Large intestine (tissue), 3 donors: Measurements from ENCODE around the gene ACO2. TPM values are rescaled to one million over a fixed set of nuclear protein-coding genes. Genes with fewer than 3 reads are reported as not detected.
A peak's percentile ranks its signal among the peaks of the same experiment; 100 is the strongest.
"Not testable (repeated sequence)": the region's sequence is repeated elsewhere in the genome, so short reads cannot be mapped to it uniquely, and the experiment has no call there.

Experiments used
- DNase-seq, 2 donors: peaks; one replicate each; pipeline versions ENCODE4 v3.0.0 to v3.0.0-alpha.2; 2013
- H3K27ac ChIP-seq: one replicate; pipeline ENCODE4 v1.5.1; 2013; ENCODE audit warnings: low read length
- H3K27me3 ChIP-seq: 2 replicates; pipeline ENCODE4 v1.6.1; 2013; ENCODE audit warnings: low read length; ENCODE audit not compliant: control insufficient read depth, insufficient read depth
- H3K36me3 ChIP-seq: 2 replicates; pipeline ENCODE4 v1.6.1; 2013; ENCODE audit warnings: low read length; ENCODE audit not compliant: control insufficient read depth, insufficient read depth
- H3K4me1 ChIP-seq: one replicate; pipeline ENCODE4 v1.6.1; 2013; ENCODE audit warnings: low read length; ENCODE audit not compliant: control insufficient read depth, insufficient read depth
- H3K4me3 ChIP-seq: one replicate; pipeline ENCODE4 v1.5.1; 2013; ENCODE audit warnings: low read length
- H3K9me3 ChIP-seq: one replicate; pipeline ENCODE4 v1.6.1; 2013; ENCODE audit warnings: mild to moderate bottlenecking, low read depth, low read length, moderate library complexity; ENCODE audit not compliant: control insufficient read depth
- WGBS: methylation state at CpG from one replicate; pipeline ENCODE4 v1.1.5; 2013; ENCODE audit warnings: low lambda C conversion rate; ENCODE audit not compliant: insufficient coverage; 5-methylcytosine and 5-hydroxymethylcytosine counted together
- polyA plus RNA-seq: library from polyadenylated mRNA; unstranded; fragments of 120-200 nt; gene quantifications from one replicate; pipeline ENCODE4 v1.2.1, GENCODE V29; 2013

ACO2 gene
- polyA plus RNA-seq, 1 donor = 209 TPM

GRCh38 chr22:41448189-41448808 is 20.6 kb upstream of the ACO2 start:
- WGBS = 0% methylated on average over 2 of the region's 28 CpGs

DNA sequence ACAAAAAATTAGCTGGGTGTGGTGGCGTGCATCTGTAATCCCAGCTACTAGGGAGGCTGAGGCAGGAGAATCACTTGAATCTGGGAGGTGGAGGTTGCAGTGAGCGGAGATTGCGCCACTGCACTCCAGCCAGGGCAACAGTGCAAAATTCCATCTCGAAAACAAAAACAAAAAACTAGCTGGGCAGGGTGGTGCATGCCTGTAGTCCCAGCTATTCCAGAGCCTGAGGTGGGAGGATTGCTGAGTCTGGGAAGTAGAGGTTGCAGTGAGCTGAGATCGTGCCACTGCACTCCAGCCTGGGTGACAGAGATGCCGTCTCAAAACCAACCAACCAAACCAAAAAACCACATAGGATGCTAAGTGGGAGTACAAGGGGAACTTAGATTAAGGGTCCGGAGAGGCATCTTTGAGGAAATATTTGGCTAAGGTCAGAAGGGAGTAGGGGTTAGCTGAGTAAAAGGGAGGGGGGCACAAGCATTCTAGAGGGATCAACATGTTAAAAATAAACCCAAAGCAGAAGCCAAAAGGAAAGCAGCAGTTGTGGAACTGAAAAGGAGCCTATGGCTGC is 10.7 kb upstream of the ACO2 start:
- H3K4me3 ChIP-seq = no peak overlapping the region
- H3K27me3 ChIP-seq = no peaks in the 10 kb centered on the region
- no peak overlapping the region for H3K27ac ChIP-seq
- no CpG with 5 or more reads among the region's 7 CpGs for WGBS
- H3K36me3 ChIP-seq = peaks cover 47% of the 10 kb centered on the region
- H3K9me3 ChIP-seq = no peaks in the 10 kb centered on the region
- H3K4me1 ChIP-seq = no peaks in the 10 kb centered on the region
- no peak for DNase-seq

More at GRCh38 chr22:41448189-41448808, 20.6 kb upstream of the ACO2 start:
- Histone ChIP-seq H3K4me1 (peaks cover 5% of the 10 kb centered on the region), H3K27me3 (no peaks in the 10 kb centered on the region), H3K9me3 (no peaks in the 10 kb centered on the region), H3K4me3 (peak overlapping the region; percentile 75), H3K27ac (peak overlapping the region; percentile 97), H3K36me3 (peaks cover under 1% of the 10 kb centered on the region)
- DNase-seq = peak; percentile 99 to 100

- no peaks in the 10 kb centered on the region for H3K27me3 ChIP-seq
- H3K4me1 ChIP-seq = no peaks in the 10 kb centered on the region
- no peak overlapping the region for H3K4me3 ChIP-seq
- peaks cover 55% of the 10 kb centered on the region for H3K36me3 ChIP-seq
- no peak for DNase-seq
- WGBS = no CpG with 5 or more reads among the region's 1 CpG
- no peak overlapping the region for H3K27ac ChIP-seq
- H3K9me3 ChIP-seq = no peaks in the 10 kb centered on the region
Observed at GRCh38 chr22:41459431-41459830, 9.5 kb upstream of the ACO2 start.

DNA sequence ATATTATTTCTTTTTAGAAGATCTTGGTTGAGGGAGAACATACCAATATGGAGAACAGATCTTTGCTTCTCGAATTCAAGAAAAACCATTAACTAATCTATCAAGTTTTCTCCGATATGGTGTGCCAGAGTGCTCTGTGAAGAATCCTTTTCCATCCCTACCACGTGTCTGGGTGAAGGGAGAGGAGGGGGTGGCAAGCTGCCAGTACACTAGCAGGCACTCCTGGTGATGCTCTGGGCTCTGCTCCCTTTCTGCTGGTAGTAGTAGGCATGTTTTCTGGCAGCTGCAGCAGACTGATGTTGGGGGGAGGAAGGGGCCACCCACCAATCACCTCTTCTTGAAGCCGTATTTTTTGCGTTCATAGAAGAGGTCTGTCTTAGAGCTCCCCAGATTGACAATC is 8.8 kb upstream of the ACO2 start:
- H3K9me3 ChIP-seq, H3K4me1 ChIP-seq, H3K4me3 ChIP-seq, H3K27ac ChIP-seq, H3K27me3 ChIP-seq, DNase-seq: not testable (repeated sequence)
- H3K36me3 ChIP-seq = peaks cover 61% of the 10 kb centered on the region
- 93% methylated on average over 3 of the region's 5 CpGs for WGBS

DNA sequence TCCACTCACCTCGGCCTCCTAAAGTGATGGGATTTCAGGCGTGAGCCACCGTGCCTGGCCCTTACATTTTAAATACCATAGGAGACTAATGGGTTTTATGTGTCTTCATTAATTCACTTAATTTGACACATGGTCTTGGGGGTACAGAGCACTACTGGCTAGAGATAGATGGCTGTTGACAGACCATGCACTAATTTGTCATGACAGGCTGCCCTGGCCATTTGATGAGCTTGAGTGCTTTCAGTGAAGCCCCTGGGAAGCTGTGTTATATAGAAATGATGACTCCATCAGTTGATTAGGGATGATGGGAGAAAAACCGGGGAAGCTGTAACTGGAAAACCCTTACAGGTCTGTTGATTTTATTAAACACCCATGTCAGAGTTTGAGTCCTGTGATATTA is 7.0 kb upstream of the ACO2 start:
- peak overlapping the region; percentile 68 for H3K27ac ChIP-seq
- WGBS = 100% methylated on average over 1 of the region's 4 CpGs
- no peak overlapping the region for H3K4me3 ChIP-seq
- no peaks in the 10 kb centered on the region for H3K27me3 ChIP-seq
- peaks cover 74% of the 10 kb centered on the region for H3K36me3 ChIP-seq
- no peak for DNase-seq
- H3K4me1 ChIP-seq = no peaks in the 10 kb centered on the region
- no peaks in the 10 kb centered on the region for H3K9me3 ChIP-seq

- Histone ChIP-seq H3K27me3 (no peaks in the 10 kb centered on the region), H3K27ac (peak overlapping the region; percentile 96), H3K9me3 (peaks cover 2% of the 10 kb centered on the region), H3K36me3 (peaks cover 39% of the 10 kb centered on the region), H3K4me1 (peaks cover 34% of the 10 kb centered on the region), H3K4me3 (peak overlapping the region; percentile 94)
- WGBS = 17% methylated on average over 1 of the region's 30 CpGs
- DNase-seq = peak in 1 of 2 donors; percentile 81
Observed at GRCh38 chr22:41469218-41469851, 418 bp downstream of the ACO2 start.

DNA sequence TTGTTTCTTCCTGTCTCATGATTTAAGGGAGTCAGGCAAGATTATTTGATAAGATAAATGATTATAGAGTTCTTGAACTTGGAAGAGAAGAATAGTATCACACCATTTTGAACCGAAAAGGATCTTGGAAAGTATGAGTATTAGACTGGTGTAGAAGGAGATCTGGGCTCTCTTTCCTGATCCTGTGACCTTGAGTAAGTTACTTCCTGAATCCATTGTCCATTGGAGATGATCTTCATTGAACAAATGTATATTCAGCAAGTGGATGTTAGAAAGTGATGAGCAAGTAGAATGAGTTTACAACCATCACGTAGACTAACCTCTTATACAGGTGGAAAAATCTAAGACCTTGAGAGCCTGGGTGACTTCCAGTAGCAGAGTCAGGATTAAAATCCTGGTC is 2.0 kb downstream of the ACO2 start:
- DNase-seq = peak in 1 of 2 donors; percentile 51
- Histone ChIP-seq H3K27me3 (no peaks in the 10 kb centered on the region), H3K4me1 (peaks cover 39% of the 10 kb centered on the region), H3K4me3 (no peak overlapping the region), H3K36me3 (peaks cover 28% of the 10 kb centered on the region), H3K27ac (peak overlapping the region; percentile 96), H3K9me3 (peaks cover 2% of the 10 kb centered on the region)
- WGBS = 100% methylated on average over 2 of the region's 2 CpGs

GRCh38 chr22:41471568-41471967 is 2.7 kb downstream of the ACO2 start:
- no CpG with 5 or more reads among the region's 2 CpGs for WGBS
- peak overlapping the region; percentile 96 for H3K27ac ChIP-seq
- no peak overlapping the region for H3K4me3 ChIP-seq
- peaks cover 42% of the 10 kb centered on the region for H3K4me1 ChIP-seq
- DNase-seq = peak; percentile 81 to 92
- no peaks in the 10 kb centered on the region for H3K27me3 ChIP-seq
- peaks cover 2% of the 10 kb centered on the region for H3K9me3 ChIP-seq
- H3K36me3 ChIP-seq = peaks cover 22% of the 10 kb centered on the region

DNA sequence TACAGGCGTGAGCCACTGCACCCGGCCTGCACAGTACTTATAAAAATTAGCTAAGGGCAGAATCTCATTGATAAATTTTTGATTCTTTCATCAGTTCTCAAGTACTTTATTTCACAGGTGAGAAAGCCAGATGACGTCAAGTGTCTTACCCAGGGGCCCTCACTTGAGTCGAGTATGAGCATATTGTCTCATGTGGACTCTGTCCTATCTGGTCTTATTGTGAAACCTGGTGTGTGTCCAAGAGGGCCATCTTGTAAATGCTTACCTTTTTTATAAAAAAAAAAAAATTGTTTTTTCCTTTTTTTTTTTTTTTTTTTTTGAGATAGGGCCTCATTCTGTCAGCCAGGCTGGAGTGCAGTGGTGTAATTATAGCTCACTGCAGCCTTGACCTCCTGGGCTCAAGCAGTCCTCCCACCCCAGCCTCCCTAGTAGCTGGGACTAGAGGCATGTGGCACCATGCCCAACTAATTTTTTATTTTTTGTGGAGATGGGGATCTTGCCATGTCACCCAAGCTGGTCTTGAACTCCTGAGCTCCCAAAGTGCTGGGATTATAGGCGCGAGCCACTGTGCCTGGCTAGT is 6.0 kb downstream of the ACO2 start:
- H3K27ac ChIP-seq = peak overlapping the region; percentile 98
- no CpG with 5 or more reads among the region's 6 CpGs for WGBS
- peak; percentile 87 to 92 for DNase-seq
- H3K4me1 ChIP-seq = peaks cover 51% of the 10 kb centered on the region
- no peaks in the 10 kb centered on the region for H3K9me3 ChIP-seq
- H3K4me3 ChIP-seq = no peak overlapping the region
- H3K27me3 ChIP-seq = no peaks in the 10 kb centered on the region
- peaks cover 31% of the 10 kb centered on the region for H3K36me3 ChIP-seq

DNA sequence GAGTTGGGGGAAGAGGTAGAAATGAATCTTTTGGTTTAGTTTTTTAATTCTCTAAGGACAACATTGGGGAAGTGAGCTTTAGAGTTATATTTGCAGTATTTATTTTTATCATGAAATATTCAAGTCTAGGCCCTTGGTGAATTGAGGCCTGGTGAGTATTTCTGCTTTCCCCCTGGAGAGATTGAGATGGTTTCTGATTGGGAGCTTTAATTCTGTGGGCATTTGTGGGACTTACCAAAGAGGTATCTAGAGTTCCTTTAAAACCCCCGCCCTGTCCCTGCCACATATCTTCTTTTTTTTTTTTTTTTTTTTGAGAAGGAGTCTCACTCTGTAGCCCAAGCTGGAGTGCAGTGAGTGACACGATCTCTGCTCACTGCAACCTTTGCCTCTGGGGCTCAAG is 9.6 kb downstream of the ACO2 start:
- Histone ChIP-seq H3K9me3 (no peaks in the 10 kb centered on the region), H3K27ac (peak overlapping the region; percentile 3), H3K4me1 (peaks cover 32% of the 10 kb centered on the region), H3K4me3 (no peak overlapping the region), H3K27me3 (no peaks in the 10 kb centered on the region), H3K36me3 (peaks cover 32% of the 10 kb centered on the region)
- WGBS = no CpG with 5 or more reads among the region's 2 CpGs
- no peak for DNase-seq
